ENCODE data around the gene ENTHD1. TPM values are rescaled to one million over a fixed set of nuclear protein-coding genes. Genes with fewer than 3 reads are reported as not detected.
A peak's percentile ranks its signal among the peaks of the same experiment; 100 is the strongest.

The ENTHD1 gene
- total and polyA plus RNA-seq, 2 of the 8 experiments (the other 6 are each of a cell fraction or from before 2014, with no cell fraction given): not detected

DNA sequence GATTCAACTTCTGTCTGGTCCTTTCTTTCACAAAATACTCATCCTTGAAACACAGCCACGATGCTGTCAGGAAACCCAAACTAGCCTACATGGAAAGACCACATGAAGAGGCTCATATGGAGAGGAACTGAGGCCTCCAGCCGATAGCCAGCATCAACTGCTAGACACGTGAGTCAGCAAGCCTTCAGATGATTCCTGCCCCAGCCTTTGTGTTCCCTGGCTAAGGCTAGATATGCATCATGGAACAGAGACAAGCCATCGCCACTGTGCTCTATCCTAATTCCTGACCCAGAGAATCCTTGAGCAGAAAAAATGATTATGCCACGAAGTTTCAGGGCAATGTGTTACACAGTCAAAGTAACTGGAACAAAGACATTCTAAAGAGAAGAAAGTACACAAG is 75.5 kb downstream of the ENTHD1 start:
- no peak for DNase-seq (ENCODE audit: low read depth in 1 of 2, low spot score in 2 of 2)
- Histone ChIP-seq H2AK5ac (ENCODE audit: low read depth, low read length) (no peak overlapping the region), H3K56ac (replicated peaks; ENCODE audit: insufficient read length, low read depth, low read length) (no peak overlapping the region), H4K20me1 (replicated peaks in 1 of 2; ENCODE audit: control insufficient read depth in 1 of 2, insufficient read depth in 2 of 2, low read length in 2 of 2) (no peaks in the 10 kb centered on the region), H3K4ac (replicated peaks; ENCODE audit: insufficient read length, low read depth, low read length) (no peak overlapping the region), H4K8ac (ENCODE audit: extremely low read depth, insufficient read depth, low read length) (no peak overlapping the region), H3K18ac (ENCODE audit: extremely low read depth, low read length) (no peak overlapping the region), H2BK5ac (ENCODE audit: low read depth, low read length) (no peak overlapping the region), H3K4me2 (ENCODE audit: insufficient read depth in 1 of 2, low read depth in 2 of 2, low read length in 2 of 2) (no peak overlapping the region), H3K4me1 (replicated peaks in 1 of 4; ENCODE audit: control insufficient read depth in 3 of 4, insufficient read depth in 4 of 4, low read length in 3 of 4) (no peaks in the 10 kb centered on the region), H3K79me2 (ENCODE audit: control insufficient read depth in 1 of 2, insufficient read depth in 2 of 2, low read length in 2 of 2) (no peaks in the 10 kb centered on the region), H2AFZ (ENCODE audit: low read length) (peak overlapping the region; percentile 54; the same call in 1 of the 2 replicates), H3K23me2 (ENCODE audit: low read depth, low read length) (no peaks in the 10 kb centered on the region), H3K27ac (ENCODE audit: low read depth, low read length) (no peak overlapping the region), H2BK12ac (ENCODE audit: low read depth, low read length) (no peak overlapping the region), H3K27me3 (replicated peaks in 1 of 4; ENCODE audit: control insufficient read depth in 3 of 4, extremely low read depth in 1 of 4, insufficient read depth in 3 of 4, low read length in 3 of 4) (no peaks in the 10 kb centered on the region), H2BK20ac (ENCODE audit: low read length) (no peak overlapping the region), H3K14ac (ENCODE audit: insufficient read length) (no peak overlapping the region), H4K5ac (ENCODE audit: insufficient read length, low read depth, low read length) (no peak overlapping the region), H3K9me3 (ENCODE audit: insufficient read depth in 2 of 2, low read depth in 1 of 2, low read length in 1 of 2) (no peaks in the 10 kb centered on the region), H2BK120ac (replicated peaks; ENCODE audit: low read depth, low read length) (no peak overlapping the region), H4K91ac (replicated peaks; ENCODE audit: insufficient read length, low read length) (no peak overlapping the region), H3K36me3 (ENCODE audit: control insufficient read depth in 2 of 4, insufficient read depth in 4 of 4, low read length in 3 of 4) (no peaks in the 10 kb centered on the region), H2BK15ac (ENCODE audit: low read length) (no peak overlapping the region), H3K9ac (replicated peaks in 1 of 4; ENCODE audit: extremely low read depth in 1 of 4, low read depth in 3 of 4, low read length in 3 of 4) (no peak overlapping the region), H3K79me1 (ENCODE audit: low read depth, low read length) (no peaks in the 10 kb centered on the region), H3K4me3 (ENCODE audit: extremely low read depth in 1 of 4, insufficient read depth in 2 of 4, low read depth in 3 of 4, low read length in 4 of 4) (no peak overlapping the region), H3K23ac (ENCODE audit: insufficient read length) (no peak overlapping the region)
- FAIRE-seq: peak; percentile 36
- TF ChIP-seq SIRT6 (IDR thresholded peaks at IDR 0.05; ENCODE audit: low read length) (no peak), FOSL1 (IDR thresholded peaks at IDR 0.05; ENCODE audit: insufficient read depth, low read depth, low read length) (no peak), NANOG (IDR thresholded peaks at IDR 0.05; ENCODE audit: insufficient read depth, low read depth, low read length, poor library complexity, severe bottlenecking) (no peak)
- TF ChIP-seq, protein P1, sequence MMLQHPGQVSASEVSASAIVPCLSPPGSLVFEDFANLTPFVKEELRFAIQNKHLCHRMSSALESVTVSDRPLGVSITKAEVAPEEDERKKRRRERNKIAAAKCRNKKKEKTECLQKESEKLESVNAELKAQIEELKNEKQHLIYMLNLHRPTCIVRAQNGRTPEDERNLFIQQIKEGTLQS (IDR thresholded peaks at IDR 0.05; ENCODE audit: insufficient read depth, low read depth, low read length): no peak
- CTCF ChIA-PET (ENCODE audit: partially characterized antibody): interaction anchor here (1.2 to 1.8 kb wide), 2 partner anchors 10 to 206 kb away, joined by 3 to 10 read pairs; no protein-coding TSS in a partner anchor
- POLR2A ChIA-PET (ENCODE audit: partially characterized antibody): interaction anchor here (1.0 kb wide), 1 partner anchor 11 kb away, joined by 3 read pairs; no protein-coding TSS in a partner anchor
- WGBS, 2 experiments (ENCODE audit: extremely low coverage in 1 of 2, insufficient coverage in 1 of 2, insufficient read length in 1 of 2, insufficient replicate concordance in 2 of 2, low coverage in 1 of 2, low lambda C conversion rate in 2 of 2, missing lambda C conversion rate in 1 of 2): 75% methylated on average over 5 of the region's 5 CpGs; no CpG with 5 or more reads in 1 of the 2 experiments

All from H1 (cell line).